Upper lobe of left lung (tissue), 4 donors: ENCODE results near the gene SLC35A3.

Experiments used
- CTCF ChIP-seq, 6 experiments: fragments of 450-650 bp in 4 of 6; fragments of 200-600 bp in 2 of 6; sonication (generic) in 2 of 6; IDR thresholded peaks; one replicate each; pipeline ENCODE4 v1.5.1; 2016 to 2019; ENCODE audit warnings: antibody characterized with exemption in 6 of 6
- POLR2A ChIP-seq, 4 donors: fragments of 450-650 bp; IDR thresholded peaks; one replicate each; pipeline ENCODE4 v1.5.1; 2016 to 2017; ENCODE audit warnings: antibody characterized with exemption in 4 of 4, mild to moderate bottlenecking in 2 of 4
- POLR2AphosphoS5 ChIP-seq, 2 donors: sonication (generic); formaldehyde crosslinking; IDR thresholded peaks; one replicate each; pipeline ENCODE4 v1.5.1; 2017; ENCODE audit warnings: antibody characterized with exemption in 2 of 2

GRCh38 chr1:100023482-100023881, 53.7 kb downstream of the SLC35A3 start:
- TF ChIP-seq POLR2A (IDR thresholded peaks at IDR 0.05) (no peak), CTCF (IDR thresholded peaks at IDR 0.05) (no peak), POLR2AphosphoS5 (IDR thresholded peaks at IDR 0.05) (no peak)
